Measurements from ENCODE around the gene MEIG1. TPM values are rescaled to one million over a fixed set of nuclear protein-coding genes. Genes with fewer than 3 reads are reported as not detected.

The MEIG1 gene, protein sequence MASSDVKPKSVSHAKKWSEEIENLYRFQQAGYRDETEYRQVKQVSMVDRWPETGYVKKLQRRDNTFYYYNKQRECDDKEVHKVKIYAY
- 0.15 TPM in 1 of 2 replicates, not detected in the other for total RNA-seq

DNA sequence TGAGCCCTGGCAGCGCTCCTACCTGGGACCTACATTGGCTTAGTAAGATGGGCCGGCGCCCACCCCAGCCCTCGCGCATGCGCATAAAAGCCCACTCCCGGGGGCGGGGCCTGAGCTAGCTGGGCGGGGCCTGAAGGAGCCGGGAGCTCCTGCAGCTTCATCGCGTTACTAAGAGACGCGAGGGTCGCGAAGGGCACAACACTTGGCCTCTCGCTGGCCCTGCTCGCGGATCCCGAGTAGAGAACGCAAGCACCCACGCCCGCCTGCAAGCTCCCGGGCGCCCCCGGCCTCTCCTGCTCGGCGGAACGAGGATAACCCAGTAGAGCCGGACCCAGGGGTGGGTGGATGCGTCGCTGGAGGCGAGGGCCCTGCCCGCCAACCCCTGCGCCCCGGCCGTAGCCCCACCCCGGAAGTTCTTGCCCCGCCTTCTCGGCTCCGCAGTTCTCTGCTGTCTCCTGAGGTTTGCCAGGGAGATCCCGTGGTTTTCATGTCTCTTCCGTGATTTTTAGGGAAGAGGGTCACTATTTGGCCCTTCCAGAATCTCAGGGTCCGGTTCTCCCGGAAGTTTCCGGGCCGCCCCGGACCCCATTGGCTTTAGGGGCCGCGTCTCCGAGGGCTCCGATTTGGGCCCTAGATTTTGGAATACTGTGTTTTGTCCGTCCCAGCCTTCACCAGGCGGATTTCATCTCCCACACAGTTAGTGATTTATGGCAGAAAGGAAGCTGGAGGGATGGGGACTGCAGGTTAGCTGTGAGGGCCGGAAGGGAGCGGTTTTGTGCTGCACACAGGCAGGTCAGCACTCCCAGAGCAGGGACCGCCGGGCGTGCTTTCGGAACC is at the start of gene MEIG1:
Gene MEIG1, plus strand, starts transcription at position 168 of the 837 bp plus-strand sequence. CDS start 7,081 bp downstream, outside the sequence.

DNA sequence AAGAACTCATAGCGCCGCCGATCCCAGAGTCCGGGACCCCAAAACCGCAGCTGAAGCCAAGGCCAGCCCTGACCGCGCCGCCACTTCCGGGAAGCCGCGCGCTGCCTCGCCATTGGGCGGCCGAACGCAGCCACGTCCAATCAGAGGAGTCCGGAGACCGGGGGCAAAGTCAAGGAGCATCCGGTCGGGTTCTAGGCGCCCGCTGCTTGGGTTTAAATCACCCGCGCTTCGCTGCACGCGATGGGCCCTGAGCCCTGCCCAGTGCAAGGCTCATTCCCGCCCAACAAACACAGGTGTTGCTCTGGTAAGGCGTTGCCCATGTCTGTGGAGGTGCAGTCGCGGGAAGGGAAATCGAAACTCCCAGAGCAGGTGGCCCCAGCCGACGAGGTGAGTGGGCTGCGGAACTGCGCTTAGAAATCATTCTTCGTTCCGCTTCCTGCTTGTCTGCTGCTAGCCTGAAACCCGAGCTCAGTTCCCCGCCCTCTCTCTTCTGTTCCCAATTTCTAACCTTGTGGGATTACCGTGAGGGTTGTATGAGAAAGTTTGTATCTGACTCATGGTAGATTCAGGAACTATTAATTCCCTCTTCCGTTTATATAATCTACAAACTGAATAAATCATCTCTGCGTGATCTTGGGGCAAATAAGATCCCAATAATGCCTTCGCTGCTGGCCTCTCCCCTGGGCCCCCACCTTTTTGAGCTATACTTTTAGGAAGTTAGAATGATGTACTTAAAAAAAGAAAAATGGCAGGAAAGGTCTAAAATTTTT is 5.0 kb upstream of the MEIG1 start, which contains the start of gene DCLRE1C:
Gene DCLRE1C, minus strand, starts transcription at position 96 of the 770 bp plus-strand sequence. Its CDS starts 86 bp downstream, at position 10.

Other genes with a start within 250 kb of the MEIG1 start
- gene FAM107B, start 184.5 kb upstream of the MEIG1 start, total RNA-seq = 10.8 and 11.3 TPM in 2 replicates
- gene CDNF, start 121.4 kb upstream of the MEIG1 start, total RNA-seq = 0.34 and 1.9 TPM in 2 replicates
- gene HSPA14, start 121.1 kb upstream of the MEIG1 start, total RNA-seq = 15.3 and 16.6 TPM in 2 replicates
- 9.8 and 11.3 TPM in 2 replicates for gene MSANTD7, start 121.1 kb upstream of the MEIG1 start, total RNA-seq
- gene SUV39H2, start 80.5 kb upstream of the MEIG1 start, total RNA-seq = 17.5 and 18.2 TPM in 2 replicates
- 6.6 and 7.9 TPM in 2 replicates for gene DCLRE1C, start 5.3 kb upstream of the MEIG1 start, total RNA-seq
- under 0.01 TPM in 1 of 2 replicates, not detected in the other for gene OLAH, start 84.6 kb downstream of the MEIG1 start, total RNA-seq
- 3.4 and 3.9 TPM in 2 replicates for gene ACBD7, start 129.4 kb downstream of the MEIG1 start, total RNA-seq
- 9.4 and 11.6 TPM in 2 replicates for gene RPP38, start 138.0 kb downstream of the MEIG1 start, total RNA-seq
- gene NMT2, start 209.3 kb downstream of the MEIG1 start, total RNA-seq = 27.6 and 33.8 TPM in 2 replicates